Measurements from ENCODE around the gene RPA3. TPM values are rescaled to one million over a fixed set of nuclear protein-coding genes. Genes with fewer than 3 reads are reported as not detected.

The RPA3 gene
- total RNA-seq, 1 experiment from 2014 or later = 108 TPM

GRCh38 chr7:7620644-7621210 is 97.7 kb downstream of the RPA3 start:
- H3K18ac ChIP-seq (ENCODE audit: insufficient read length, low read depth, low read length) = no peak overlapping the region
- no peaks in the 10 kb centered on the region for H3K27me3 ChIP-seq (ENCODE audit: insufficient read depth, low read length)
- H3K9ac ChIP-seq (ENCODE audit: extremely low read depth, insufficient read length, low read length) = no peak overlapping the region
- H3K4me1 ChIP-seq (ENCODE audit: insufficient read depth, low read length) = no peaks in the 10 kb centered on the region
- H3K4ac ChIP-seq (ENCODE audit: low read depth, low read length) = no peak overlapping the region
- no peaks in the 10 kb centered on the region for H3K27me3 Mint-ChIP-seq (ENCODE audit: low read depth)
- H2BK12ac ChIP-seq (ENCODE audit: insufficient read length, low read depth, low read length) = no peak overlapping the region
- no peak overlapping the region for H4K5ac ChIP-seq (ENCODE audit: insufficient read length, low read depth, low read length)
- H4K20me1 ChIP-seq (ENCODE audit: control insufficient read depth, insufficient read depth, insufficient read length) = no peaks in the 10 kb centered on the region
- H4K8ac ChIP-seq (replicated peaks; ENCODE audit: insufficient read length, low read depth, low read length) = no peak overlapping the region
- H3K36me3 Mint-ChIP-seq (ENCODE audit: insufficient read depth in 1 of 3, low read depth in 3 of 3) = peaks cover 0 to 2% (median 1%) of the 10 kb centered on the region in 3 experiments; a peak in 3 of 7 replicates
- H3K9me3 Mint-ChIP-seq = peaks cover 2 to 3% of the 10 kb centered on the region in 2 experiments
- no peaks in the 10 kb centered on the region for H3K79me1 ChIP-seq (ENCODE audit: insufficient read depth, low read depth, low read length, poor library complexity, severe bottlenecking)
- H3K14ac ChIP-seq (ENCODE audit: insufficient read depth, low read length) = no peak overlapping the region
- no peak overlapping the region for H3K4me2 ChIP-seq (ENCODE audit: insufficient read depth, insufficient read length, low read length)
- no peak overlapping the region for H2BK15ac ChIP-seq (ENCODE audit: low read depth, low read length)
- DNase-seq = no peak
- no peak overlapping the region for H2BK5ac ChIP-seq (ENCODE audit: insufficient read length, low read length)
- H3K79me2 ChIP-seq (ENCODE audit: insufficient read depth, low read length) = no peaks in the 10 kb centered on the region
- H3K23me2 ChIP-seq (ENCODE audit: insufficient read length, low read depth, low read length, poor library complexity, severe bottlenecking) = no peaks in the 10 kb centered on the region
- no peak overlapping the region for H2AFZ ChIP-seq (ENCODE audit: low read length)
- H2BK20ac ChIP-seq (ENCODE audit: low read depth, low read length, poor library complexity, severe bottlenecking) = no peak overlapping the region
- H3K23ac ChIP-seq (ENCODE audit: insufficient read length, low read depth, low read length) = no peak overlapping the region
- no peak overlapping the region for H3T11ph ChIP-seq (ENCODE audit: low read length)
- no peak overlapping the region for H2AK5ac ChIP-seq (ENCODE audit: insufficient read length, low read length)
- H3K56ac ChIP-seq (ENCODE audit: insufficient read length, low read depth, low read length) = no peak overlapping the region
- H4K91ac ChIP-seq (ENCODE audit: insufficient read length, low read depth, low read length) = no peak overlapping the region
- no peaks in the 10 kb centered on the region for H3K9me3 ChIP-seq (ENCODE audit: control insufficient read depth, low read depth, low read length)
- H3K4me3 Mint-ChIP-seq = no peak overlapping the region
- no peak overlapping the region for H2BK120ac ChIP-seq (ENCODE audit: low read depth, low read length, poor library complexity, severe bottlenecking)
- TF ChIP-seq CTCF (conservative IDR thresholded peaks at IDR 0.05) = no peak
- H3K4me1 Mint-ChIP-seq = peaks cover 0 to 4% of the 10 kb centered on the region in 2 experiments; a peak in 1 of 4 replicates
- no peak overlapping the region for H3K27ac Mint-ChIP-seq
- H3K27ac ChIP-seq (ENCODE audit: insufficient read length, low read depth, low read length) = no peak overlapping the region
